Mucosa of rectum (tissue), 2 donors: ENCODE data around the gene ATP10A.

Experiments used
- H3K27ac ChIP-seq, 2 donors: one replicate each; pipeline ENCODE4 v1.7.0; 2013; ENCODE audit warnings: inconsistent platforms in 2 of 2, low read depth in 2 of 2, low read length in 2 of 2
- H3K27me3 ChIP-seq, 2 donors: one replicate each; pipeline ENCODE4 v1.7.0; 2013; ENCODE audit warnings: low read length in 2 of 2; ENCODE audit not compliant: control insufficient read depth in 2 of 2, insufficient read depth in 2 of 2
- H3K36me3 ChIP-seq, 2 donors: one replicate each; pipeline ENCODE4 v1.7.0; 2013; ENCODE audit warnings: low read length in 2 of 2; ENCODE audit not compliant: control insufficient read depth in 2 of 2, insufficient read depth in 2 of 2
- H3K4me1 ChIP-seq, 2 donors: one replicate each; pipeline ENCODE4 v1.7.0; 2013; ENCODE audit warnings: low read length in 2 of 2, mild to moderate bottlenecking in 1 of 2; ENCODE audit not compliant: control insufficient read depth in 2 of 2, insufficient read depth in 2 of 2
- H3K4me3 ChIP-seq, 2 donors: one replicate each; pipeline ENCODE4 v1.7.0; 2013; ENCODE audit warnings: low read length in 2 of 2
- H3K9ac ChIP-seq, 2 donors: one replicate each; pipeline ENCODE4 v1.7.0; 2013; ENCODE audit warnings: low read length in 2 of 2, low read depth in 1 of 2, mild to moderate bottlenecking in 1 of 2
- H3K9me3 ChIP-seq, 2 donors: one replicate each; pipeline ENCODE4 v1.7.0; 2013; ENCODE audit warnings: low read length in 2 of 2; ENCODE audit not compliant: control insufficient read depth in 2 of 2
- donor health status: healthy.
- donor health status: Normal muscosa, but diverticular disease.

ATP10A gene

DNA sequence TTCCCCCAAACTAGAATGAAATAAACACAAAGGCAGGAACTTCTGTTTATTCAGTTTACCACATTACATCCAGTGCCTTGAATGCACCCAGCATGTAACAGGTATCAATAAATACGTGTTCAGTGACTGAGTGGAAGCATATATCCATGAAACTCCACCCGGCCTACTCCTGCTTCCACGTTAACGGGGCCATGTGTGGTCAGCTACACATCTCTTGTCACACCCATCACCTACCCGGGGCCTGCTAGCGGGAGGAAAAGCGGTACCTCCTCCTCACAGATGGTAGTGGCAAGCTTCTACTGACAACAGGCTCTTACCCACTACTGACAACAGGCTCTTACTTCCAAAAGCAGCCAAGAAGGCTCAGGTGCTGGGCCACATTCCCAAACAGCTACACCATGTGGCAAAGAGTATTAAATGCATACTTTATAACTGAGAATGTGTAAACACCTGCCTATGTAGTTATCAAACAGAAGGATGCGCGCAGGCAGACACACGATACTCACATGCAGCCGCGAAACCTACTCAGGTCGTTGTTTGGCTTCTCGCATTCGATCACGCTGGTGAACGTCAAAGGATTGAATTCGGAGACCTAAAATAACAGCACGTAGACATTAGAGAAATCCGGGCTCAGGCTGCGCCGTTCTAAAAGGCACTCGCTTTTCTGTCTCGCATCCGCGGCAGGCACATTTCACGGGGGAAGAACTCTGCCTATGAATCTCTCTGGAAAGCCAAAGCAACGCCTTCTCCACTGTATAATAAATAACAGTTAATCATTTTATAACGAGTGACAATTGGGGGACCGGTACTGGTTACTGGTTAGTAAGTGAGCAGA is 127.4 kb downstream of the ATP10A start:
- no peaks in the 10 kb centered on the region for H3K4me1 ChIP-seq
- H3K9me3 ChIP-seq = no peaks in the 10 kb centered on the region
- no peak overlapping the region for H3K4me3 ChIP-seq
- H3K27me3 ChIP-seq = no peaks in the 10 kb centered on the region
- no peak overlapping the region for H3K27ac ChIP-seq
- H3K9ac ChIP-seq = no peak overlapping the region
- H3K36me3 ChIP-seq = no peaks in the 10 kb centered on the region

DNA sequence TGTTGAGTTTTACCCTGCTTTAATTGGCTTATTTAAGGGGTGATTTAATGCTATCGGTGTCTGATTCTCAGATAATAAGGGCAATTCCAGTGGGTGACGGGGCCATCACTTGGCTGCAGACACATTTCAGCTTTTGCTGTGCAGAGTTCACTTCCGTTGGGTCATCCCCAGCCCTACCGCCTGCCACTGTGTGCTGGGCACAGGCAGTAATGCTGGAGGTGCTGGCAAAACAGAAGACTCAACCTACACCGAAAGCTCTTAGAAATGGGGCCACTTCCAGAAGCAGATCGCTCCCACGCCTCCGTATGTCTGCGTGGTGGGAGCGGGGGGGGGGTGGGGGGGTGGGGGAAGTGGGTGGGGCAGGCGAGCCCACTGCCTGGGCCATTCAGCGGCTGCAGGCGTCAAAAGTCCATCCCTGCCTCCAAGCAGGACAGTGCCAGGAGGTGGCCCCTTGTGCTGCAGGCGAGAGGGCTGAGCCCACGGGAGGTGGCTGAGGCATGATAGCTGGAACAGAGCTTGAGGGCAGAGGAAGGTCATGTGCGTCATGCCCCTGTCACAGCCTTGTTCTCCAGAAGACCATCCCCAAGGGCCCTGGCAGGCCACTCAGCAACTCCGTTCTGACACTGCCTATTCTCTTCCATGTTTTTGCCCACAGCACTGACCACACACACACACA is 128.3 kb downstream of the ATP10A start:
- Histone ChIP-seq H3K9ac (no peak overlapping the region), H3K36me3 (no peaks in the 10 kb centered on the region), H3K4me1 (no peaks in the 10 kb centered on the region)

DNA sequence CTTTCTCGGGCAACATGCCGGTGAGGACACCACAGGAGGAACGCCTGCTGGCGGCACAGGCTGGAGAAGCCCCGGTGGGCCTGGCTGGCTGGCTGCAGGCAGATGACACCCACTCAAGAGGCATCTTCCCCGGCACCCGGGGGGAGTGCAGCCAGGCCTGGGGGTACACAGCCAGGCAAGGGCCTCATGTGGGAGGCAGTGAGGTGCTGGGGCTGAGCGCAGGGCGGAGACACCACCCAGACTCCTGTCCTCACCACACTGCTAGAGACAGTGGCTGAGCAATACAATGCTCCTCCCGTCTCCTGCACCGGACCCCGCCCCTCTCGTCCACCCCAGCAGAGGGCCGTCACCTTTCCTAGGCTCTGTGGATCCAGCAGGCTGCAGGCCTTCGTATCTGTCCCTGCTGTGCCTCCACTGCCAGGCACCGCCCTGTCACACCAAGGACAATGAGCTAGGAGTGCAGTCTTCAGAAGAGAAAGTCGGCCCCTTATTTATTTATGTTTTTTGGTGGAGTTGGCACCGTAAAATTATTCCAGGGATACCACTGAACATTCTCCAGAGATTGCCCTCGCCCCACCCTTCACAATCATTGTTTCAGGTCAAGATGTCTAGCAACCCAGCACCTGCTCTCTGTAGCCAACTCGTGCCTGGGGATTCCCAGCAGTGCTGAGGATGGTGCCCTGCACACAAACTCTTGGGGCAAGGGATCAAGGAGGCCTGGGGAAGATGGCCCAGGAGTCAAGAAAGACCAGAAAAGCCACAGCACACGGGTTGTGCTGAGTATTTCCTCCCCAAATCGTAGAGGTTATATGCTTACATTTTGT is 129.1 kb downstream of the ATP10A start:
- Histone ChIP-seq H3K36me3 (no peaks in the 10 kb centered on the region), H3K4me1 (no peaks in the 10 kb centered on the region), H3K27me3 (no peaks in the 10 kb centered on the region), H3K9me3 (no peaks in the 10 kb centered on the region), H3K27ac (no peak overlapping the region), H3K4me3 (no peak overlapping the region), H3K9ac (no peak overlapping the region)

More for the DNA sequence above, 128.3 kb downstream of the ATP10A start:
- H3K9me3 ChIP-seq = no peaks in the 10 kb centered on the region
- H3K4me3 ChIP-seq = no peak overlapping the region
- H3K27me3 ChIP-seq = no peaks in the 10 kb centered on the region
- no peak overlapping the region for H3K27ac ChIP-seq

DNA sequence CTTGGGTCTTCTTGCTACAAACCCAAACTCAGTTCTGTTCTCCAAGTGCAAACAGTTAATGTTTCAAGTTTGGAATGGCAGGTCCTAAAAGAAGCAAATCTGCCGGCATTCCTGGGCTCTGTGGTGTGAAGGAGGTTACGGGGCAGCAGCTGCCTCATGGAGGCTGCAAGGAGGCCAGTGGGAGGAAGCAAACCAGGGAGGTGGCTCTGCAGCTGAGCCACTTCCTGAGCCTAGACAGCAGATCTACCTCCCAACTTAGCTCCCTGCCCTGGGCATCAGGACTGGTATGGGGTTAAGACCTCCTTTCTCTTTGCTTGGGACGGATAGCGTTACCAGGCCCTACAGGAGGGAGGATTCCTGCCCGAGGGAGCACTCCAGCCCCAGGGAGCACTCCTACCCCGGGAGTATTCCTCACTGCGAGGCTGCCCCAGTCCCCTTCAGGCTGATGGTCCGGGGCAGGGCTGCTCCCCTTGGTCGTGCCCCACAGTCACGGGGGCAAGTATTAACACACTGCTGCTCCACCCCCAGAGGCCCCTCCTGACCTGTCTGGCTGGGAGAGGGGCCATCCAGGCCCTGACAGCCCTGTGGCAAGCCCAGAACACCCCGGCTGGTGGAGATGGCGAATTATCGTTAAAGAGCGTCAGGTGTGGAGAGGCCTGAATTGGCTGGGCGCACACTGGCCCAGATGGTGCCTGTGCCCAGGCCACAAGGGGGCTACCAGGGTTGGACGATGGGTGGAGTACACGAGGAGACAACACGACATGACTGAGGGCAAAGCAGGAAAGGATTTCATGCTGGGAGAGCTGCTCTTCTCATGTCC is 129.9 kb downstream of the ATP10A start:
- no peaks in the 10 kb centered on the region for H3K4me1 ChIP-seq
- no peaks in the 10 kb centered on the region for H3K9me3 ChIP-seq
- H3K36me3 ChIP-seq = no peaks in the 10 kb centered on the region
- no peak overlapping the region for H3K4me3 ChIP-seq
- no peak overlapping the region for H3K9ac ChIP-seq
- no peak overlapping the region for H3K27ac ChIP-seq
- no peaks in the 10 kb centered on the region for H3K27me3 ChIP-seq

DNA sequence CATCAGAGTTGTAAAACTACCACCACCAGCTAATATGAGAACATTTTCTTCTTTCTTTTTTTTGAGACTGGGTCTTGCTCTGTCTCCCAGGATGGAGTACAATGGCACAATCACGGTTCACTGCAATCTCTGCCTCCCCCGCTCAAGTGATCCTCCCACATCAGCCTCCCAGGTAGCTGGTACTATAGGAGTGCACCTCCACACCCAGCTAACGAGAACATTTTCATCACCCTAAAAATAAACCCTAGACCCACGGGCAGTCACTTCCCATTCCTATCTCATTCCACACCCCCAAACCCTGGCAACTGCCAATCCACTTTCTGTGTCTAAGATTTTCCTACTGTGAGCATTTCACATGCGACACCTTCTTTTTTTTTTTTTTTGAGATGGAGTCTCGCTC is 130.9 kb downstream of the ATP10A start:
- H3K9me3 ChIP-seq = no peaks in the 10 kb centered on the region
- no peak overlapping the region for H3K27ac ChIP-seq

DNA sequence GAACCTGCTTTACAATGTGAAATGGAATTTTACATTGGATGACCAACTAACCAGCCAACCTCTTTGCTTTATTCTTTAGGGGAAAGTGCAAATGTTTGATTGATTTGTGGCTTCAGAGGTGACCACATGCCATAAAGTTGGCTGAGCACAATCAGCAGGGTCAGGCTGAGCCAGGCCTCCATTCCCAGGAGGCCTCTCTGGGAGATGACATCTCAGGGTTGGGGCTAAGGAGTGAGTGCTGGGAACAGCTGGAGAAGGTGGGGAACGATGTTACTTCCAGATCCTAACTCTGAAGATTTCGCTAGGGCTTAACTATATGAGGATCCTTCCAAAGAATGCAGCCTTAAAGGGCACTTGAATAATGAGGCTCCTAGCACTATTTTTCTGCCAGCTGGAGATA is 131.7 kb downstream of the ATP10A start:
- Histone ChIP-seq H3K36me3 (peaks cover 0 to 2% of the 10 kb centered on the region in 2 donors), H3K4me3 (no peak overlapping the region), H3K9ac (no peak overlapping the region), H3K4me1 (no peaks in the 10 kb centered on the region), H3K27me3 (no peaks in the 10 kb centered on the region), H3K9me3 (no peaks in the 10 kb centered on the region), H3K27ac (no peak overlapping the region)

More for the DNA sequence above, 130.9 kb downstream of the ATP10A start:
- Histone ChIP-seq H3K27me3 (no peaks in the 10 kb centered on the region), H3K4me1 (no peaks in the 10 kb centered on the region), H3K36me3 (peaks cover 0 to 2% of the 10 kb centered on the region in 2 donors), H3K4me3 (no peak overlapping the region), H3K9ac (no peak overlapping the region)

DNA sequence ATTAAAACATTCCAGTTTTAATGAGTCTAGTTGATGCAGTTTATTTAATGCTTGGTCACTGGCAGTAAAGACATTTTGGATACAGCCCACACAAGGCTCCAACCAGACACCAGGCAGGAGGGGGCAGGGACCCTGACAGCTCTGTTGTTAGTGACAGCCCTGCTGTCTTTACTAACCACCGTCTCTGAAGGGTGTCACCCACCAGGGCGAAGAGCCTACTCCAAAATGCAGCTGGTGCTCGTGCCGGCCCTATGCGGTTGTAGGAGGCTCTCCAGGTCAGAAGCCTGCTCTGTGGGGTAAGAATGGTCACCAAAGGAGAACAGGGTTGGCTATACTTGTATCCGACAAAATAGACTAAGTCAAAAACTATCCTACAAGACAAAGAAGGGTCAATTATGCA is 132.2 kb downstream of the ATP10A start:
- Histone ChIP-seq H3K27me3 (no peaks in the 10 kb centered on the region), H3K27ac (no peak overlapping the region), H3K4me1 (no peaks in the 10 kb centered on the region), H3K4me3 (no peak overlapping the region), H3K9me3 (no peaks in the 10 kb centered on the region), H3K9ac (no peak overlapping the region), H3K36me3 (peaks cover 0 to 2% of the 10 kb centered on the region in 2 donors)

DNA sequence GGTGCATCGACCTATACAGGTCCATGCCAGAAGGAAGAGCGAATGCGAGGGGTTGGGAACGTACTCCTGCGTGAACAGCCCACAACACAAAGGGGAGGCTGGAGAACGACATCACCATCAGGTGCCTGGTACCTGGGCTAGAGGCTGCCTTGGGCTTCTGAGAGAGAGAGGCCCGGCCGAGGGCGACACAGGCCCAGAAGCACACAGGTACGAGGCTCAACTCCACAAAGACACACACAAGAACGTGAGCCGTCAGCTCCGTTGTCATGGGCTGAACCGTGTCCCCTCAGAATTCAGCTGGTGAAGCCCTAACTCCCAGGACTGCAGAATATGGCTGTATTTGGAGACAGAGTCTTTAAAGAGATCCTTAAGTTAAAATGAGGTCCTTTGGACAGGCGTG is 134.3 kb downstream of the ATP10A start:
- Histone ChIP-seq H3K27ac (no peak overlapping the region), H3K27me3 (no peaks in the 10 kb centered on the region), H3K36me3 (peaks cover 0 to 2% of the 10 kb centered on the region in 2 donors), H3K9ac (no peak overlapping the region), H3K4me3 (no peak overlapping the region), H3K9me3 (no peaks in the 10 kb centered on the region), H3K4me1 (no peaks in the 10 kb centered on the region)

DNA sequence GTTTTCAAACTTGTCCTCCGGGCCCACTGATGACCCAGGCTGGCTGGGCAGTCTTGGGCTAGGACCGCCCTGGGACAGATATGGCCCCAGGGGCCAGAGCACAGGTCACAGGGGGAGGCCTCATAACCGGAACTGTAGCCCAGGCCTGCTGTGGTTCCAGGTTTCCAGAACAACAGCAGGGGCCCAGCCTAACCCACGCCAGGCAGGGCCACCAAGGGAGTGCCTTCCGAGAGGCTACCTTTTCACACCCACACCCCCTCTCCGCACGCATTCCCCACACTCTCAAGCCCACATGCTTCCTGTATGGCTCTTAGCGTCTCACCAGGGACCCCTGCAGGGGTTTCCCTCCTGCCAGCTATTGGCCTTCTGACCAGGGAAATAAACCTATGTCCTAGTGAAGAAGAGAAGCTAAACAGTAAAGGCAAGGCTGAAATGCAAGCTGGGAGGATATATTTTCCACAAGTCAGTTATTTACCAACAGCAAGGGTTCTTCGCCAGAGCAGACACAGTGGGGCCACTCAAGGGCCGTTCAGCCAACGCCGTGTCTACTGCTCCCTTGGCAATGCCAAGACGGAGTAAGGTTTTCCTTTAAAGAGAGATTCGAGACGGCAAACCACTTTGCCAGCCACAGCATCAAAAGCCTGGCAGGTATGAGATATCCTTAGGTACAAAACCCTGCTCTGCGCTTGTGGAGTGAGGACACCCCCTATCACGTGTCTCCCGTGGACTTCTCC is 135.1 kb downstream of the ATP10A start:
- Histone ChIP-seq H3K4me1 (no peaks in the 10 kb centered on the region), H3K27me3 (no peaks in the 10 kb centered on the region), H3K9me3 (no peaks in the 10 kb centered on the region), H3K36me3 (peaks cover 0 to 2% of the 10 kb centered on the region in 2 donors), H3K9ac (no peak overlapping the region), H3K4me3 (no peak overlapping the region), H3K27ac (no peak overlapping the region)
